Measurements from ENCODE around the gene OPN4. TPM values are rescaled to one million over a fixed set of nuclear protein-coding genes. Genes with fewer than 3 reads are reported as not detected.

OPN4 gene
- total RNA-seq, 1 donor from 2014 or later = not detected

GRCh38 chr10:86632009-86632800 is 22.1 kb upstream of the OPN4 start:
- Mint-ChIP-seq H3K27ac (peak overlapping the region; percentile 76), H3K36me3 (ENCODE audit: insufficient read depth) (no peaks in the 10 kb centered on the region), H3K4me3 (ENCODE audit: low read depth) (peak overlapping the region; percentile 63), H3K27me3 (peaks cover 45% of the 10 kb centered on the region), H3K4me1 (ENCODE audit: low read depth) (peaks cover 5% of the 10 kb centered on the region), H3K9me3 (ENCODE audit: low read depth) (no peaks in the 10 kb centered on the region)
- peak; percentile 56 for TF ChIP-seq CTCF (IDR thresholded peaks at IDR 0.05; ENCODE audit: unreplicated experiment)
- DNase-seq (ENCODE audit: low spot score, unreplicated experiment) = peak; percentile 57

GRCh38 chr10:86632951-86633350 is 21.4 kb upstream of the OPN4 start:
- Mint-ChIP-seq H3K9me3 (ENCODE audit: low read depth) (no peaks in the 10 kb centered on the region), H3K36me3 (ENCODE audit: insufficient read depth) (no peaks in the 10 kb centered on the region), H3K27ac (no peak overlapping the region), H3K4me1 (ENCODE audit: low read depth) (peaks cover 5% of the 10 kb centered on the region), H3K4me3 (ENCODE audit: low read depth) (no peak overlapping the region), H3K27me3 (peaks cover 46% of the 10 kb centered on the region)
- TF ChIP-seq CTCF (IDR thresholded peaks at IDR 0.05; ENCODE audit: unreplicated experiment) = peak; percentile 15
- DNase-seq (ENCODE audit: low spot score, unreplicated experiment) = no peak

- no peak for TF ChIP-seq CTCF (IDR thresholded peaks at IDR 0.05; ENCODE audit: unreplicated experiment)
- Mint-ChIP-seq H3K27me3 (peaks cover 43% of the 10 kb centered on the region), H3K4me3 (ENCODE audit: low read depth) (no peak overlapping the region), H3K27ac (no peak overlapping the region), H3K4me1 (ENCODE audit: low read depth) (peaks cover 5% of the 10 kb centered on the region), H3K9me3 (ENCODE audit: low read depth) (no peaks in the 10 kb centered on the region), H3K36me3 (ENCODE audit: insufficient read depth) (no peaks in the 10 kb centered on the region)
- DNase-seq (ENCODE audit: low spot score, unreplicated experiment) = no peak
These were observed 18.9 kb upstream of the OPN4 start for GRCh38 chr10:86635402-86635801.

GRCh38 chr10:86636311-86636710 is 18.0 kb upstream of the OPN4 start:
- Mint-ChIP-seq H3K36me3 (ENCODE audit: insufficient read depth) (no peaks in the 10 kb centered on the region), H3K27me3 (peaks cover 37% of the 10 kb centered on the region), H3K4me3 (ENCODE audit: low read depth) (no peak overlapping the region), H3K4me1 (ENCODE audit: low read depth) (peaks cover 5% of the 10 kb centered on the region), H3K9me3 (ENCODE audit: low read depth) (no peaks in the 10 kb centered on the region), H3K27ac (no peak overlapping the region)
- no peak for DNase-seq (ENCODE audit: low spot score, unreplicated experiment)
- TF ChIP-seq CTCF (IDR thresholded peaks at IDR 0.05; ENCODE audit: unreplicated experiment) = no peak

- no peak for DNase-seq (ENCODE audit: low spot score, unreplicated experiment)
- Mint-ChIP-seq H3K4me3 (ENCODE audit: low read depth) (no peak overlapping the region), H3K9me3 (ENCODE audit: low read depth) (no peaks in the 10 kb centered on the region), H3K27me3 (peaks cover 3% of the 10 kb centered on the region), H3K4me1 (ENCODE audit: low read depth) (peaks cover 16% of the 10 kb centered on the region), H3K36me3 (ENCODE audit: insufficient read depth) (no peaks in the 10 kb centered on the region), H3K27ac (no peak overlapping the region)
- TF ChIP-seq CTCF (IDR thresholded peaks at IDR 0.05; ENCODE audit: unreplicated experiment) = no peak
These were observed 12.3 kb upstream of the OPN4 start for GRCh38 chr10:86642021-86642420.
